ENCODE results near the gene GOSR2. TPM values are rescaled to one million over a fixed set of nuclear protein-coding genes. Genes with fewer than 3 reads are reported as not detected.

The GOSR2 gene
- total and polyA plus RNA-seq, 2 of the 13 experiments (the other 11 are each of a cell fraction or from before 2014, with no cell fraction given) = 61.5 to 63.9 TPM

GRCh38 chr17:46876353-46876887 is 46.5 kb upstream of the GOSR2 start (continued):
- TF ChIP-seq ZNF407 (CRISPR knock-in tag; IDR thresholded peaks at IDR 0.05; ENCODE audit: not compliant biosample characterization) (no peak), BRCA1 (CRISPR knock-in tag; IDR thresholded peaks at IDR 0.05) (no peak), NR2F6 (IDR thresholded peaks at IDR 0.05) (no peak), NR2F6 (CRISPR knock-in tag; IDR thresholded peaks at IDR 0.05) (peak; percentile 27; the same call in 1 of the 2 replicates), FOXA3 (CRISPR knock-in tag; IDR thresholded peaks at IDR 0.05) (peak; percentile 33), ZNF451 (CRISPR knock-in tag; IDR thresholded peaks at IDR 0.05) (peak; percentile 86; the same call in 1 of the 2 replicates), ZNF335 (CRISPR knock-in tag; IDR thresholded peaks at IDR 0.05) (peak; percentile 62; the same call in 1 of the 2 replicates), ZMYM4 (CRISPR knock-in tag; IDR thresholded peaks at IDR 0.05) (0 out of 2 replicates have a peak, but pooled peaks have one; percentile 29), MYNN (CRISPR knock-in tag; IDR thresholded peaks at IDR 0.05; ENCODE audit: low read depth) (no peak), ZNF776 (CRISPR knock-in tag; IDR thresholded peaks at IDR 0.05) (peak; percentile 60; the same call in 1 of the 2 replicates), ZMAT3 (CRISPR knock-in tag; conservative IDR thresholded peaks at IDR 0.05) (0 out of 2 replicates have a peak, but pooled peaks have one; percentile 40), ZNF691 (CRISPR knock-in tag; IDR thresholded peaks at IDR 0.05; ENCODE audit: borderline replicate concordance, low read depth) (peak; percentile 72; the same call in 1 of the 2 replicates), POLR2A (IDR thresholded peaks at IDR 0.05; ENCODE audit: insufficient read depth in 1 of 2, low read depth in 2 of 2, low read length in 2 of 2) (no peak), ZNF142 (CRISPR knock-in tag; IDR thresholded peaks at IDR 0.05) (no peak), FOXK2 (IDR thresholded peaks at IDR 0.05) (no peak), NCOA1 (CRISPR knock-in tag; IDR thresholded peaks at IDR 0.05) (no peak), ZNF616 (CRISPR knock-in tag; IDR thresholded peaks at IDR 0.05; ENCODE audit: low read depth) (0 out of 2 replicates have a peak, but pooled peaks have one; percentile 22)

Data from HepG2 (cell line).